Caco-2 (cell line): ENCODE data around the gene RFLNA. TPM values are rescaled to one million over a fixed set of nuclear protein-coding genes. Genes with fewer than 3 reads are reported as not detected.

Experiments used
- BruUV-seq: library from RNA; stranded (reverse); fragments of 400-500 nt; replicated peaks from 2 replicates; lab custom pipeline; 2021; lab: Mats Ljungman, UMichigan
- CTCF ChIA-PET: fragments of 300-600 bp; sonication (Branson Sonifier 250); formaldehyde crosslinking; loops from one replicate; lab custom pipeline; 2022; ENCODE audit warnings: antibody characterized with exemption; lab: Charles Lee
- POLR2A ChIA-PET: fragments of 300-600 bp; sonication (Branson Sonifier 250); formaldehyde crosslinking; loops from one replicate; lab custom pipeline; 2022; ENCODE audit warnings: antibody characterized with exemption; lab: Charles Lee
- DNase-seq, 2 experiments: peaks; one replicate each; pipeline versions ENCODE4 v3.0.0 to v3.0.0-alpha.2; 2020 to 2022
- H3K27me3 ChIP-seq: replicated peaks from 2 replicates; pipeline ENCODE4 v1.6.0; 2011; ENCODE audit warnings: low read length; ENCODE audit not compliant: control insufficient read depth, insufficient read depth
- H3K36me3 ChIP-seq: 2 replicates; pipeline ENCODE4 v1.5.1; 2011; ENCODE audit warnings: low read length; ENCODE audit not compliant: control insufficient read depth, insufficient read depth
- H3K4me1 ChIP-seq: fragments of 250-450 bp; sonication (Bioruptor Pico); 2 replicates; pipeline ENCODE4 v1.5.1; 2020; ENCODE audit warnings: mild to moderate bottlenecking
- H3K4me3 ChIP-seq: 2 replicates; pipeline ENCODE4 v1.5.1; 2011; ENCODE audit warnings: low read depth, mild to moderate bottlenecking, control low read depth, low read length
- H3K9me3 ChIP-seq: fragments of 250-450 bp; sonication (Bioruptor Pico); 2 replicates; pipeline ENCODE4 v1.5.1; 2020; ENCODE audit warnings: mild to moderate bottlenecking, moderate library complexity
- H3K27ac Mint-ChIP-seq: one replicate; pipeline ENCODE4 v1.8.0; 2022; ENCODE audit warnings: mixed read lengths; ENCODE audit not compliant: unreplicated experiment
- H3K27me3 Mint-ChIP-seq: one replicate; pipeline ENCODE4 v1.8.0; 2022; ENCODE audit warnings: mixed read lengths; ENCODE audit not compliant: insufficient read depth, unreplicated experiment
- H3K36me3 Mint-ChIP-seq: one replicate; pipeline ENCODE4 v1.8.0; 2022; ENCODE audit warnings: mild to moderate bottlenecking, mixed read lengths; ENCODE audit not compliant: insufficient read depth, unreplicated experiment
- H3K4me1 Mint-ChIP-seq: one replicate; pipeline ENCODE4 v1.8.0; 2022; ENCODE audit warnings: low read depth, mixed read lengths; ENCODE audit not compliant: unreplicated experiment
- H3K4me3 Mint-ChIP-seq: one replicate; pipeline ENCODE4 v1.8.0; 2022; ENCODE audit warnings: mild to moderate bottlenecking, moderate library complexity, mixed read lengths; ENCODE audit not compliant: unreplicated experiment
- H3K9me3 Mint-ChIP-seq: one replicate; pipeline ENCODE4 v1.8.0; 2022; ENCODE audit warnings: mixed read lengths; ENCODE audit not compliant: unreplicated experiment
- intact Hi-C: fragments of 100-400 bp; cut with micrococcal nuclease; formaldehyde crosslinking; loops from one replicate; pipeline ENCODE4 v1.10.0; 2022; ENCODE audit not compliant: unreplicated experiment
- total RNA-seq: library from RNA; stranded (reverse); gene quantifications from 2 replicates; pipeline ENCODE4 v1.2.3, GENCODE V29; 2022
- TF ChIP-seq, protein P1 (sequence below), 2 experiments: fragments of 200-600 bp in 1 of 2; IDR thresholded peaks; 1 replicate in 1 of 2; 2 replicates in 1 of 2; pipeline versions ENCODE4 v1.5.1 to v1.8.0; 2011 to 2022; ENCODE audit warnings: antibody characterized with exemption in 1 of 2, control low read depth in 1 of 2, inconsistent platforms in 1 of 2, low read depth in 1 of 2, low read length in 1 of 2, mild to moderate bottlenecking in 1 of 2, moderate library complexity in 1 of 2; ENCODE audit not compliant: insufficient read depth in 1 of 2, severe bottlenecking in 1 of 2, unreplicated experiment in 1 of 2

Gene RFLNA
- total RNA-seq, 1 experiment from 2014 or later = 15.4 TPM

DNA sequence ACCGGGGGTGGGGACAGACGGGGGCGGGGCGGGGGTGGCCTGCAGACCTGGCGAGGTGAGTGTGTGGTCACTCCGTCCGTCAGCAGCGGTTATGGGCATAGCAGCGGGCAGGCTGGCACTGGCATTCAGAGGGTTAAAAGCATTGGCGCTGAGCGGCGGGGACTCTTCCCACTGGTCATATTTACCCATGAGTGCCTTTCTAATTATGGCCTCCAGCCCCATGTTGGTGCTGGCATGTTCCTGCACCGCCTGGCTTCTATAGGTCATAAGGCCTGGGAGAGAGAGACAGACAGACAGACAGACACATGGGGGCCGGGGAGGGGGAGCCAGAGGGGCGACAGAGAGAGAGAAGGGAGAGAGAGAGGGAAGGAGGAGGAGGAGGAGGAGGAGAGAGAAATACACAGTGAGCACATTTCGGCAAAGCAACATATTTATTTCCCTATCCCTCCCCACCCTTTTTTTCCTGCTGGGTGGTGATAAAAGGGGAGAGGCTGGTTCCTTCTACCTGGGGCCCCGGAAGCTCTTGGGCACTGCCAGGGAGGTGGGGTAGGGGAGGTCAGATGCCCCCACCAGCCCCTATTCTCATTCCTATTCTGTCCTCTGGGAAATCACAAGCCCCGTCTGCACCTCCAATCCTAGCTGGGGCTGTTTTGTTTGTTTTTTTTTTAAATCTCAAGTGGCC is 32.6 kb downstream of the RFLNA start:
- TF ChIP-seq, protein P1, sequence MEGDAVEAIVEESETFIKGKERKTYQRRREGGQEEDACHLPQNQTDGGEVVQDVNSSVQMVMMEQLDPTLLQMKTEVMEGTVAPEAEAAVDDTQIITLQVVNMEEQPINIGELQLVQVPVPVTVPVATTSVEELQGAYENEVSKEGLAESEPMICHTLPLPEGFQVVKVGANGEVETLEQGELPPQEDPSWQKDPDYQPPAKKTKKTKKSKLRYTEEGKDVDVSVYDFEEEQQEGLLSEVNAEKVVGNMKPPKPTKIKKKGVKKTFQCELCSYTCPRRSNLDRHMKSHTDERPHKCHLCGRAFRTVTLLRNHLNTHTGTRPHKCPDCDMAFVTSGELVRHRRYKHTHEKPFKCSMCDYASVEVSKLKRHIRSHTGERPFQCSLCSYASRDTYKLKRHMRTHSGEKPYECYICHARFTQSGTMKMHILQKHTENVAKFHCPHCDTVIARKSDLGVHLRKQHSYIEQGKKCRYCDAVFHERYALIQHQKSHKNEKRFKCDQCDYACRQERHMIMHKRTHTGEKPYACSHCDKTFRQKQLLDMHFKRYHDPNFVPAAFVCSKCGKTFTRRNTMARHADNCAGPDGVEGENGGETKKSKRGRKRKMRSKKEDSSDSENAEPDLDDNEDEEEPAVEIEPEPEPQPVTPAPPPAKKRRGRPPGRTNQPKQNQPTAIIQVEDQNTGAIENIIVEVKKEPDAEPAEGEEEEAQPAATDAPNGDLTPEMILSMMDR (IDR thresholded peaks at IDR 0.05; ENCODE audit: insufficient read depth in 1 of 2, low read depth in 1 of 2, low read length in 1 of 2, severe bottlenecking in 1 of 2, unreplicated experiment in 1 of 2) = no peak
- H3K4me1 ChIP-seq = no peaks in the 10 kb centered on the region
- no peak for DNase-seq
- H3K27me3 Mint-ChIP-seq = no peaks in the 10 kb centered on the region
- H3K9me3 ChIP-seq = peaks cover 6% of the 10 kb centered on the region; the same call in 1 of the 2 replicates
- intact Hi-C loops = loop anchor here (10.0 kb wide), 1 partner anchor 447 kb away; no protein-coding TSS in a partner anchor
- ChIA-PET POLR2A (no interaction called here), CTCF (no interaction called here)
- H3K27me3 ChIP-seq = no peaks in the 10 kb centered on the region
- no peak overlapping the region for H3K4me3 ChIP-seq
- H3K9me3 Mint-ChIP-seq = no peaks in the 10 kb centered on the region
- no peak overlapping the region for H3K4me3 Mint-ChIP-seq
- peaks cover 65% of the 10 kb centered on the region for H3K36me3 Mint-ChIP-seq
- peaks cover 2% of the 10 kb centered on the region for H3K36me3 ChIP-seq
- H3K4me1 Mint-ChIP-seq = no peaks in the 10 kb centered on the region
- BruUV-seq = no TSS peak
- no peak overlapping the region for H3K27ac Mint-ChIP-seq

- H3K27me3 Mint-ChIP-seq = no peaks in the 10 kb centered on the region
- H3K4me1 Mint-ChIP-seq = no peaks in the 10 kb centered on the region
- H3K4me1 ChIP-seq = no peaks in the 10 kb centered on the region
- intact Hi-C loops = loop anchor here (10.0 kb wide), 1 partner anchor 447 kb away; no protein-coding TSS in a partner anchor
- ChIA-PET POLR2A (no interaction called here), CTCF (no interaction called here)
- H3K36me3 ChIP-seq = peaks cover 2% of the 10 kb centered on the region
- DNase-seq = no peak
- no peaks in the 10 kb centered on the region for H3K27me3 ChIP-seq
- no peak overlapping the region for H3K4me3 ChIP-seq
- peaks cover 6% of the 10 kb centered on the region; the same call in 1 of the 2 replicates for H3K9me3 ChIP-seq
- no TSS peak for BruUV-seq
- H3K27ac Mint-ChIP-seq = no peak overlapping the region
- H3K36me3 Mint-ChIP-seq = peaks cover 68% of the 10 kb centered on the region
- no peaks in the 10 kb centered on the region for H3K9me3 Mint-ChIP-seq
- TF ChIP-seq, protein P1 (IDR thresholded peaks at IDR 0.05; ENCODE audit: insufficient read depth in 1 of 2, low read depth in 1 of 2, low read length in 1 of 2, severe bottlenecking in 1 of 2, unreplicated experiment in 1 of 2) = no peak
- no peak overlapping the region for H3K4me3 Mint-ChIP-seq
These were observed 33.2 kb downstream of the RFLNA start for GRCh38 chr12:124328116-124328515.

- no peak for DNase-seq
- no TSS peak for BruUV-seq
- intact Hi-C loops = loop anchor here (10.0 kb wide), 1 partner anchor 446 kb away; no protein-coding TSS in a partner anchor
- no peaks in the 10 kb centered on the region for H3K9me3 Mint-ChIP-seq
- no peak overlapping the region for H3K4me3 Mint-ChIP-seq
- peaks cover 2% of the 10 kb centered on the region for H3K36me3 ChIP-seq
- no peak overlapping the region for H3K27ac Mint-ChIP-seq
- ChIA-PET POLR2A (no interaction called here), CTCF (no interaction called here)
- H3K36me3 Mint-ChIP-seq = peaks cover 68% of the 10 kb centered on the region
- H3K4me1 Mint-ChIP-seq = no peaks in the 10 kb centered on the region
- H3K27me3 ChIP-seq = no peaks in the 10 kb centered on the region
- no peak overlapping the region for H3K4me3 ChIP-seq
- H3K27me3 Mint-ChIP-seq = no peaks in the 10 kb centered on the region
- H3K9me3 ChIP-seq = peaks cover 5% of the 10 kb centered on the region; the same call in 1 of the 2 replicates
- no peaks in the 10 kb centered on the region for H3K4me1 ChIP-seq
- TF ChIP-seq, protein P1 (IDR thresholded peaks at IDR 0.05; ENCODE audit: insufficient read depth in 1 of 2, low read depth in 1 of 2, low read length in 1 of 2, severe bottlenecking in 1 of 2, unreplicated experiment in 1 of 2) = no peak
These were observed 33.7 kb downstream of the RFLNA start for GRCh38 chr12:124328636-124329035.
